HepG2 (cell line): ENCODE results near the gene KDM4F. TPM values are rescaled to one million over a fixed set of nuclear protein-coding genes. Genes with fewer than 3 reads are reported as not detected.

ENCODE experiments used
- ATAC-seq: fragments of 200-7000 bp; cut with Tn5 transposase; 3 replicates; pipeline ENCODE4 v1.9.1; 2020; ENCODE audit warnings: mild to moderate bottlenecking, moderate library complexity
- BruUV-seq: library from RNA; stranded (reverse); fragments of 400-500 nt; replicated peaks from 2 replicates; lab custom pipeline; 2021; lab: Mats Ljungman, UMichigan
- CTCF ChIA-PET: fragments of 300-600 bp; formaldehyde crosslinking; extraction: SDS; loops from one replicate; lab custom pipeline; 2021; ENCODE audit warnings: low total read pairs, inconsistent platforms, low intra/inter-chr PET ratio; lab: Yijun Ruan, JAX
- POLR2A ChIA-PET: fragments of 350-600 bp; sonication (Branson Sonifier 250); formaldehyde crosslinking; loops from one replicate; lab custom pipeline; 2020; ENCODE audit warnings: antibody characterized with exemption, inconsistent platforms; lab: Yijun Ruan, JAX
- DNase-seq: peaks from one replicate; pipeline ENCODE4 v3.0.0-alpha.2; 2015; ENCODE audit warnings: low spot score
- FAIRE-seq: peaks from 3 replicates; lab custom pipeline; 2011; peaks lifted over from hg19 to GRCh38; lab: Jason Lieb, UNC
- H2AFZ ChIP-seq: one replicate; pipeline ENCODE4 v1.6.1; 2011; ENCODE audit warnings: low read length, inconsistent platforms
- H3K27ac ChIP-seq: fragments of 300-600 bp; 3 replicates; pipeline ENCODE4 v1.8.0; 2011; ENCODE audit warnings: mixed run types, mild to moderate bottlenecking, mixed read lengths, low read length, inconsistent platforms; ENCODE audit not compliant: insufficient read depth; ENCODE audit errors: extremely low read length
- H3K27me3 ChIP-seq, 2 experiments: fragments of 200-600 bp in 1 of 2; 2 replicates in 1 of 2; 3 replicates in 1 of 2; pipeline versions ENCODE4 v1.6.0 to v1.8.0; 2011; ENCODE audit warnings: low read length in 2 of 2, mild to moderate bottlenecking in 2 of 2, moderate library complexity in 2 of 2, inconsistent platforms in 1 of 2; ENCODE audit not compliant: insufficient read depth in 2 of 2, control insufficient read depth in 1 of 2
- H3K36me3 ChIP-seq, 2 experiments: fragments of 200-600 bp in 1 of 2; replicated peaks in 1 of 2; 2 replicates in 1 of 2; 3 replicates in 1 of 2; pipeline versions ENCODE4 v1.5.1 to v1.8.0; 2011; ENCODE audit warnings: low read length in 2 of 2, inconsistent platforms in 1 of 2; ENCODE audit not compliant: insufficient read depth in 2 of 2, control insufficient read depth in 1 of 2
- H3K4me1 ChIP-seq: 2 replicates; pipeline ENCODE4 v1.5.1; 2012; ENCODE audit warnings: low read length, inconsistent platforms; ENCODE audit not compliant: insufficient read depth
- H3K4me2 ChIP-seq: 2 replicates; pipeline ENCODE4 v1.6.0; 2011; ENCODE audit warnings: low read depth, low read length, inconsistent platforms
- H3K4me3 ChIP-seq, 3 experiments: fragments of 200-600 bp in 1 of 3; sonication (generic), shearing (Covaris generic) in 1 of 3; replicated peaks in 1 of 3; 2 replicates each; pipeline ENCODE4 v1.5.1; 2011 to 2016; ENCODE audit warnings: low read length in 3 of 3, inconsistent platforms in 2 of 3, low read depth in 2 of 3, mild to moderate bottlenecking in 2 of 3, control low read depth in 1 of 3, mixed read lengths in 1 of 3; ENCODE audit not compliant: insufficient read depth in 1 of 3
- H3K79me2 ChIP-seq: one replicate; pipeline ENCODE4 v1.6.1; 2011; ENCODE audit warnings: low read length, inconsistent platforms; ENCODE audit not compliant: insufficient read depth
- H3K9ac ChIP-seq: 2 replicates; pipeline ENCODE4 v1.6.0; 2011; ENCODE audit warnings: mild to moderate bottlenecking, low read depth, low read length, inconsistent platforms; ENCODE audit not compliant: insufficient read depth
- H3K9me3 ChIP-seq: 2 replicates; pipeline ENCODE4 v1.5.1; 2012; ENCODE audit warnings: mild to moderate bottlenecking, low read length
- H4K20me1 ChIP-seq: 2 replicates; pipeline ENCODE4 v1.6.0; 2011; ENCODE audit warnings: inconsistent platforms, mild to moderate bottlenecking, low read length, moderate library complexity; ENCODE audit not compliant: insufficient read depth
- ELF1 ChIP-seq: sonication (generic); formaldehyde crosslinking; IDR thresholded peaks from 2 replicates; pipeline ENCODE4 v1.4.0; 2020; ENCODE audit warnings: missing genetic modification reagents
- MIER3 ChIP-seq: IDR thresholded peaks from 2 replicates; pipeline ENCODE4 v1.6.1; 2016; ENCODE audit warnings: missing compliant biosample characterization, borderline replicate concordance
- MLLT10 ChIP-seq: sonication (generic); formaldehyde crosslinking; IDR thresholded peaks from 2 replicates; pipeline ENCODE4 v1.4.0; 2020; ENCODE audit warnings: missing genetic modification reagents
- PAF1 ChIP-seq: IDR thresholded peaks from 2 replicates; pipeline ENCODE4 v1.6.1; 2016; ENCODE audit warnings: missing genetic modification reagents, missing compliant biosample characterization
- SRF ChIP-seq: IDR thresholded peaks from 2 replicates; pipeline ENCODE4 v1.6.1; 2011; ENCODE audit warnings: mild to moderate bottlenecking, low read depth, low read length, moderate library complexity
- ZNF660 ChIP-seq: sonication (generic); formaldehyde crosslinking; IDR thresholded peaks from 2 replicates; pipeline ENCODE4 v1.5.1; 2020; ENCODE audit warnings: mild to moderate bottlenecking, low read depth, missing genetic modification reagents, borderline replicate concordance
- ZNF768 ChIP-seq: sonication (generic); formaldehyde crosslinking; IDR thresholded peaks from 2 replicates; pipeline ENCODE4 v1.4.0; 2020; ENCODE audit warnings: missing genetic modification reagents
- ZNF792 ChIP-seq: IDR thresholded peaks from 2 replicates; pipeline ENCODE4 v1.6.1; 2016
- ZNF83 ChIP-seq: sonication (generic); formaldehyde crosslinking; IDR thresholded peaks from 2 replicates; pipeline ENCODE4 v1.4.0; 2020; ENCODE audit warnings: missing genetic modification reagents, mild to moderate bottlenecking, borderline replicate concordance
- WGBS: methylation state at CpG from one replicate; pipeline ENCODE4 v1.1.6; 2017; ENCODE audit warnings: low lambda C conversion rate; 5-methylcytosine and 5-hydroxymethylcytosine counted together
- in situ Hi-C: cut with HindIII; loops from 2 replicates; pipeline ENCODE4 v1.10.0; 2017; ENCODE audit warnings: low pct_unique_long_range_greater_than_20kb; ENCODE audit not compliant: extremely low pct_ligation_motif_present
- intact Hi-C: fragments of 100-400 bp; cut with micrococcal nuclease; formaldehyde crosslinking; loops from one replicate; pipeline ENCODE4 v1.10.0; 2022; ENCODE audit not compliant: unreplicated experiment
- polyA plus RNA-seq, 8 experiments: library from polyadenylated mRNA; depleted of rRNA in 3 of 8; stranded (reverse) in 7 of 8; unstranded in 1 of 8; fragments of >200 nt; fragmentation: Illumina TruSeq in 4 of 8; extraction: Trizol in 4 of 8; gene quantifications; 2 replicates each; pipeline versions ENCODE4 v1.2.1 to v1.2.3, GENCODE V29; 2011 to 2016; ENCODE audit warnings: low read depth in 4 of 8, missing spikeins in 1 of 8, mixed read lengths in 1 of 8; ENCODE audit not compliant: insufficient read depth in 1 of 8
- total RNA-seq, 5 experiments: library from RNA; depleted of rRNA; stranded (reverse); fragments of >200 nt; fragmentation: Illumina TruSeq; extraction: Trizol; gene quantifications; 2 replicates each; pipeline ENCODE4 v1.2.3, GENCODE V29; 2016; ENCODE audit warnings: low read depth in 1 of 5
- TF ChIP-seq, protein P1 (sequence below): sonication (generic); formaldehyde crosslinking; IDR thresholded peaks from 2 replicates; pipeline ENCODE4 v1.8.1; 2023; ENCODE audit warnings: mild to moderate bottlenecking, missing genetic modification reagents
- TF ChIP-seq, protein P2 (sequence below): IDR thresholded peaks from 2 replicates; pipeline ENCODE4 v1.4.0; 2020; ENCODE audit warnings: mild to moderate bottlenecking, missing genetic modification reagents

KDM4F gene
- total and polyA plus RNA-seq, 2 of the 13 experiments (the other 11 are each of a cell fraction or from before 2014, with no cell fraction given), result not detected

DNA sequence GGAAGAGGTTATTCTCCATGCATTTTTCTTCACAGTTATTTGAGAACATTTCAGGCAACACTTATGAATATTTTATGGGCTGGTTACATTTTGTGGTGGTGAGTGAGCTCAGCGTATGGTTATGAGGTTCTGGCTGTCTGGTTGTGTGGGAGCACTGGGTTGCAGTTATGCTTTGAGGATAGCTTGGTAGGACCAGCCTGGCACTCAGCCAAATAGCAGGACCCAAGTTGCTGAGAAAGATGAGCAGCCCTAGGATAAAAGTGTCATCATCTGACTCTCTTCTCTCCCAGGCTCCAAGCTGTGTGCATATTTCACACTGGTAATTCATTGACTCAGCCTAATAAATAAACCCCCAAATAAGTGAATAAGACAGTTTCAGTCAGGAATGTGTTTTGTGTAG is 9.4 kb downstream of the KDM4F start:
- no peak for DNase-seq
- WGBS, result 61% methylated on average over 1 of the region's 1 CpG
- Histone ChIP-seq H4K20me1 (no peaks in the 10 kb centered on the region; the same call in 1 of the 2 replicates), H3K9me3 (no peaks in the 10 kb centered on the region), H3K36me3 (no peaks in the 10 kb centered on the region), H3K79me2 (no peaks in the 10 kb centered on the region), H3K4me2 (no peak overlapping the region), H3K4me1 (no peaks in the 10 kb centered on the region), H2AFZ (no peak overlapping the region), H3K9ac (no peak overlapping the region), H3K27me3 (no peaks in the 10 kb centered on the region), H3K4me3 (no peak overlapping the region), H3K27ac (no peak overlapping the region)
- intact Hi-C loops (no loop called here), in situ Hi-C loops (no loop called here)
- ATAC-seq, result no peak
- TF ChIP-seq, protein P1, sequence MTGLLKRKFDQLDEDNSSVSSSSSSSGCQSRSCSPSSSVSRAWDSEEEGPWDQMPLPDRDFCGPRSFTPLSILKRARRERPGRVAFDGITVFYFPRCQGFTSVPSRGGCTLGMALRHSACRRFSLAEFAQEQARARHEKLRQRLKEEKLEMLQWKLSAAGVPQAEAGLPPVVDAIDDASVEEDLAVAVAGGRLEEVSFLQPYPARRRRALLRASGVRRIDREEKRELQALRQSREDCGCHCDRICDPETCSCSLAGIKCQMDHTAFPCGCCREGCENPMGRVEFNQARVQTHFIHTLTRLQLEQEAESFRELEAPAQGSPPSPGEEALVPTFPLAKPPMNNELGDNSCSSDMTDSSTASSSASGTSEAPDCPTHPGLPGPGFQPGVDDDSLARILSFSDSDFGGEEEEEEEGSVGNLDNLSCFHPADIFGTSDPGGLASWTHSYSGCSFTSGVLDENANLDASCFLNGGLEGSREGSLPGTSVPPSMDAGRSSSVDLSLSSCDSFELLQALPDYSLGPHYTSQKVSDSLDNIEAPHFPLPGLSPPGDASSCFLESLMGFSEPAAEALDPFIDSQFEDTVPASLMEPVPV, result no peak
- TF ChIP-seq ZNF660 (CRISPR knock-in tag) (no peak), PAF1 (no peak), ZNF792 (no peak), SRF (no peak), ZNF768 (CRISPR knock-in tag) (no peak), ELF1 (CRISPR knock-in tag) (no peak), ZNF83 (CRISPR knock-in tag) (no peak), MLLT10 (CRISPR knock-in tag) (no peak), MIER3 (CRISPR knock-in tag) (no peak)
- TF ChIP-seq, protein P2, sequence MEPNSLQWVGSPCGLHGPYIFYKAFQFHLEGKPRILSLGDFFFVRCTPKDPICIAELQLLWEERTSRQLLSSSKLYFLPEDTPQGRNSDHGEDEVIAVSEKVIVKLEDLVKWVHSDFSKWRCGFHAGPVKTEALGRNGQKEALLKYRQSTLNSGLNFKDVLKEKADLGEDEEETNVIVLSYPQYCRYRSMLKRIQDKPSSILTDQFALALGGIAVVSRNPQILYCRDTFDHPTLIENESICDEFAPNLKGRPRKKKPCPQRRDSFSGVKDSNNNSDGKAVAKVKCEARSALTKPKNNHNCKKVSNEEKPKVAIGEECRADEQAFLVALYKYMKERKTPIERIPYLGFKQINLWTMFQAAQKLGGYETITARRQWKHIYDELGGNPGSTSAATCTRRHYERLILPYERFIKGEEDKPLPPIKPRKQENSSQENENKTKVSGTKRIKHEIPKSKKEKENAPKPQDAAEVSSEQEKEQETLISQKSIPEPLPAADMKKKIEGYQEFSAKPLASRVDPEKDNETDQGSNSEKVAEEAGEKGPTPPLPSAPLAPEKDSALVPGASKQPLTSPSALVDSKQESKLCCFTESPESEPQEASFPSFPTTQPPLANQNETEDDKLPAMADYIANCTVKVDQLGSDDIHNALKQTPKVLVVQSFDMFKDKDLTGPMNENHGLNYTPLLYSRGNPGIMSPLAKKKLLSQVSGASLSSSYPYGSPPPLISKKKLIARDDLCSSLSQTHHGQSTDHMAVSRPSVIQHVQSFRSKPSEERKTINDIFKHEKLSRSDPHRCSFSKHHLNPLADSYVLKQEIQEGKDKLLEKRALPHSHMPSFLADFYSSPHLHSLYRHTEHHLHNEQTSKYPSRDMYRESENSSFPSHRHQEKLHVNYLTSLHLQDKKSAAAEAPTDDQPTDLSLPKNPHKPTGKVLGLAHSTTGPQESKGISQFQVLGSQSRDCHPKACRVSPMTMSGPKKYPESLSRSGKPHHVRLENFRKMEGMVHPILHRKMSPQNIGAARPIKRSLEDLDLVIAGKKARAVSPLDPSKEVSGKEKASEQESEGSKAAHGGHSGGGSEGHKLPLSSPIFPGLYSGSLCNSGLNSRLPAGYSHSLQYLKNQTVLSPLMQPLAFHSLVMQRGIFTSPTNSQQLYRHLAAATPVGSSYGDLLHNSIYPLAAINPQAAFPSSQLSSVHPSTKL (CRISPR knock-in tag), result no peak
- FAIRE-seq, result no peak
- POLR2A ChIA-PET, result no interaction called here
- BruUV-seq, result no TSS peak
- CTCF ChIA-PET, result no interaction called here
